ENCODE results near the gene PIGQ.

PIGQ gene

DNA sequence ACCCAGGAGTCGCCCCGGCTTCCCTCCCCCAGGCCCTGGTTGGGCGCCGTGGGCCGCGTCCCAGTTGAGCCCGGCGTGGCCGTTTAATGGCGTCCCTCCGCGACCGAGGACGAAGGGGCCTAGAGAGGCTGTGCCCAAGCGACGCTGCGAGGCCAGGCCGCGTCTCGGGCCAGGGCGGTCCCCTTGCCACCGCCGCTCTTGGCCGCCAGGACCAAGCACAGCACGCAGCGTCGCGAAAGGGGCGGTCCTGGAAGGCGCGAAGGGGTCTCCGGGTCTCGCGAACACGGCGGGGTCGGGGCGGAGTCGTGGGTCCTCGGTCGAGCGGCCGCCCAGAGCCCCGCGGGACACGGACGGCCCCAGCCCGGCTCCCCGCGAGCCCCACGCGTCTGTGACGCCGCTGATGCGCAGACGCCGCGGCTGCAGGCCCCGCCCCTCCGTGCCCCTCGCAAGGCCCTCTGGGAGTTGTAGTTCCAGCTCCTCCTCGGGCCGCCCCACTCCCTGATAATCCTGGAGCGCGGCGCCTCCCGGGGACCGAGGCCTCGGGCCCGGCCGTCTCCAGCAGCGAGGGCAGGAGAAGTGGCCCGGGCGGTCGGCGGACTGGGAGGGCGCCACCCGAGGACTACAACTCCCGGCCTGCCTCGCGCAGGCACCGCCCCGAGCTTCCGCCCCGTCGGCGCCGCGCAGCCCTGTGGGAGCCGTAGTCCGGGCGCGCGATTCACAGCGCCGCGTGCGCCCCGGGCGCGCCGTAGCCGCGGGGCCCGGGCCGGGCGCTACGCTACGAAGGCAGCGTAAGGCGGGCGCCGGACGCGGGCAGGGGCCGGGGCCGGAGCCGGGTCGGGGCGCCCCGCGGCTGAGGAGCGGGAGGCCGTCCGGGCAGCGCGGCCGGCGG lies 42.5 kb upstream of the PIGQ start, which contains the start of gene CAPN15:
Gene CAPN15, plus strand, starts transcription at position 698 of the 889 bp plus-strand sequence. CDS start 19,127 bp downstream, outside the sequence.
- peak within 1 kb of the TSS; percentile 81 for H3K9ac ChIP-seq (ENCODE audit: low read length)
- H2AFZ ChIP-seq (ENCODE audit: low read depth, low read length, severe bottlenecking), result peak within 1 kb of the TSS; percentile 70
- no peaks in the 10 kb centered on the region for H3K9me3 ChIP-seq (ENCODE audit: insufficient read depth, low read length)
- H4K20me1 ChIP-seq (ENCODE audit: low read depth, low read length), result no peaks in the 10 kb centered on the region; the same call in 1 of the 2 replicates
- H3K36me3 ChIP-seq (ENCODE audit: low read length), result no peaks in the 10 kb centered on the region
- peak within 1 kb of the TSS; percentile 64 for H3K4me2 ChIP-seq (ENCODE audit: low read depth, low read length, poor library complexity, severe bottlenecking)
- H3F3A ChIP-seq (ENCODE audit: insufficient read depth), result 0 out of 2 replicates have a peak, but pooled peaks cover 9% of the 10 kb centered on the region
- H3K79me2 ChIP-seq (ENCODE audit: insufficient read depth, low read length), result peaks cover 45% of the 10 kb centered on the region
- H3K4me3 ChIP-seq (ENCODE audit: insufficient read depth, low read length, poor library complexity, severe bottlenecking), result peak within 1 kb of the TSS; percentile 64
- H3K9me2 ChIP-seq (replicated peaks; ENCODE audit: insufficient read depth, low read length), result no peaks in the 10 kb centered on the region
- H3K27me3 ChIP-seq (ENCODE audit: low read length), result no peaks in the 10 kb centered on the region
- TF ChIP-seq, protein P1, sequence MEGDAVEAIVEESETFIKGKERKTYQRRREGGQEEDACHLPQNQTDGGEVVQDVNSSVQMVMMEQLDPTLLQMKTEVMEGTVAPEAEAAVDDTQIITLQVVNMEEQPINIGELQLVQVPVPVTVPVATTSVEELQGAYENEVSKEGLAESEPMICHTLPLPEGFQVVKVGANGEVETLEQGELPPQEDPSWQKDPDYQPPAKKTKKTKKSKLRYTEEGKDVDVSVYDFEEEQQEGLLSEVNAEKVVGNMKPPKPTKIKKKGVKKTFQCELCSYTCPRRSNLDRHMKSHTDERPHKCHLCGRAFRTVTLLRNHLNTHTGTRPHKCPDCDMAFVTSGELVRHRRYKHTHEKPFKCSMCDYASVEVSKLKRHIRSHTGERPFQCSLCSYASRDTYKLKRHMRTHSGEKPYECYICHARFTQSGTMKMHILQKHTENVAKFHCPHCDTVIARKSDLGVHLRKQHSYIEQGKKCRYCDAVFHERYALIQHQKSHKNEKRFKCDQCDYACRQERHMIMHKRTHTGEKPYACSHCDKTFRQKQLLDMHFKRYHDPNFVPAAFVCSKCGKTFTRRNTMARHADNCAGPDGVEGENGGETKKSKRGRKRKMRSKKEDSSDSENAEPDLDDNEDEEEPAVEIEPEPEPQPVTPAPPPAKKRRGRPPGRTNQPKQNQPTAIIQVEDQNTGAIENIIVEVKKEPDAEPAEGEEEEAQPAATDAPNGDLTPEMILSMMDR (IDR thresholded peaks at IDR 0.05; ENCODE audit: insufficient read depth, low read length, poor library complexity, severe bottlenecking), result no peak
- TF ChIP-seq EZH2phosphoT487 (conservative IDR thresholded peaks at IDR 0.05; ENCODE audit: low read length), result no peak
- H3K27ac ChIP-seq (ENCODE audit: low read depth, low read length), result peak within 1 kb of the TSS; percentile 84

- Histone ChIP-seq H3K9me2 (replicated peaks; ENCODE audit: insufficient read depth, low read length) (no peaks in the 10 kb centered on the region), H3F3A (ENCODE audit: insufficient read depth) (0 out of 2 replicates have a peak, but pooled peaks cover 9% of the 10 kb centered on the region), H3K9ac (ENCODE audit: low read length) (peak overlapping the region; percentile 76), H3K79me2 (ENCODE audit: insufficient read depth, low read length) (peaks cover 53% of the 10 kb centered on the region), H3K27me3 (ENCODE audit: low read length) (no peaks in the 10 kb centered on the region), H3K4me2 (ENCODE audit: low read depth, low read length, poor library complexity, severe bottlenecking) (peak overlapping the region; percentile 60), H4K20me1 (ENCODE audit: low read depth, low read length) (no peaks in the 10 kb centered on the region; the same call in 1 of the 2 replicates), H3K27ac (ENCODE audit: low read depth, low read length) (peak overlapping the region; percentile 42), H3K4me3 (ENCODE audit: insufficient read depth, low read length, poor library complexity, severe bottlenecking) (peak overlapping the region; percentile 64), H3K9me3 (ENCODE audit: insufficient read depth, low read length) (no peaks in the 10 kb centered on the region), H3K36me3 (ENCODE audit: low read length) (no peaks in the 10 kb centered on the region), H2AFZ (ENCODE audit: low read depth, low read length, severe bottlenecking) (no peak overlapping the region)
- TF ChIP-seq, protein P1 (IDR thresholded peaks at IDR 0.05; ENCODE audit: insufficient read depth, low read length, poor library complexity, severe bottlenecking), result no peak
- no peak for TF ChIP-seq EZH2phosphoT487 (conservative IDR thresholded peaks at IDR 0.05; ENCODE audit: low read length)
Measured at GRCh38 chr16:528111-529011, 41.4 kb upstream of the PIGQ start.

GRCh38 chr16:529012-529575 lies 40.7 kb upstream of the PIGQ start:
- no peaks in the 10 kb centered on the region; the same call in 1 of the 2 replicates for H4K20me1 ChIP-seq (ENCODE audit: low read depth, low read length)
- H3K9ac ChIP-seq (ENCODE audit: low read length), result peak overlapping the region; percentile 76
- TF ChIP-seq, protein P1 (IDR thresholded peaks at IDR 0.05; ENCODE audit: insufficient read depth, low read length, poor library complexity, severe bottlenecking), result no peak
- no peak for TF ChIP-seq EZH2phosphoT487 (conservative IDR thresholded peaks at IDR 0.05; ENCODE audit: low read length)
- H3K9me2 ChIP-seq (replicated peaks; ENCODE audit: insufficient read depth, low read length), result no peaks in the 10 kb centered on the region
- 0 out of 2 replicates have a peak, but pooled peaks cover 9% of the 10 kb centered on the region for H3F3A ChIP-seq (ENCODE audit: insufficient read depth)
- peak overlapping the region; percentile 42 for H3K27ac ChIP-seq (ENCODE audit: low read depth, low read length)
- H3K4me2 ChIP-seq (ENCODE audit: low read depth, low read length, poor library complexity, severe bottlenecking), result peak overlapping the region; percentile 60
- H2AFZ ChIP-seq (ENCODE audit: low read depth, low read length, severe bottlenecking), result no peak overlapping the region
- no peaks in the 10 kb centered on the region for H3K36me3 ChIP-seq (ENCODE audit: low read length)
- H3K4me3 ChIP-seq (ENCODE audit: insufficient read depth, low read length, poor library complexity, severe bottlenecking), result peak overlapping the region; percentile 64
- H3K9me3 ChIP-seq (ENCODE audit: insufficient read depth, low read length), result no peaks in the 10 kb centered on the region
- H3K79me2 ChIP-seq (ENCODE audit: insufficient read depth, low read length), result peaks cover 60% of the 10 kb centered on the region
- H3K27me3 ChIP-seq (ENCODE audit: low read length), result no peaks in the 10 kb centered on the region
